Activated CD4-positive, alpha-beta T cell treated with anti-CD3 and anti-CD28 coated beads, Interleukin-2, amount 10 ng/mL, durations not matched to agents 7 days and 5 days (primary cell): ENCODE measurements around the gene PRADC1. TPM values are rescaled to one million over a fixed set of nuclear protein-coding genes. Genes with fewer than 3 reads are reported as not detected.

Experiments
- CTCF ChIA-PET: fragments of 350-600 bp; sonication (Branson Sonifier 250); formaldehyde crosslinking; loops from one replicate; lab custom pipeline; 2021; ENCODE audit warnings: antibody characterized with exemption; lab: Charles Lee
- POLR2A ChIA-PET: fragments of 350-600 bp; sonication (Branson Sonifier 250); formaldehyde crosslinking; loops from one replicate; lab custom pipeline; 2021; ENCODE audit warnings: antibody characterized with exemption; lab: Charles Lee
- DNase-seq: peaks from one replicate; pipeline ENCODE4 v3.0.0-alpha.2; 2020
- H3K27ac Mint-ChIP-seq: one replicate; pipeline ENCODE4 v1.8.0; 2021; ENCODE audit warnings: mild to moderate bottlenecking, moderate library complexity, mixed read lengths
- H3K27me3 Mint-ChIP-seq: one replicate; pipeline ENCODE4 v1.8.0; 2021; ENCODE audit warnings: mixed read lengths
- H3K36me3 Mint-ChIP-seq: one replicate; pipeline ENCODE4 v1.8.0; 2021; ENCODE audit warnings: low read depth, mixed read lengths
- H3K4me1 Mint-ChIP-seq: one replicate; pipeline ENCODE4 v1.8.0; 2021; ENCODE audit warnings: mixed read lengths
- H3K4me3 Mint-ChIP-seq: one replicate; pipeline ENCODE4 v1.8.0; 2021; ENCODE audit warnings: mild to moderate bottlenecking, moderate library complexity, mixed read lengths
- H3K9me3 Mint-ChIP-seq: one replicate; pipeline ENCODE4 v1.8.0; 2021; ENCODE audit warnings: mixed read lengths
- total RNA-seq, 2 experiments: library from RNA; stranded (reverse); gene quantifications; one replicate each; pipeline ENCODE4 v1.2.3, GENCODE V29; 2021

Gene PRADC1
- total RNA-seq, 2 experiments from 2014 or later = 12.5 to 13.7 TPM

DNA sequence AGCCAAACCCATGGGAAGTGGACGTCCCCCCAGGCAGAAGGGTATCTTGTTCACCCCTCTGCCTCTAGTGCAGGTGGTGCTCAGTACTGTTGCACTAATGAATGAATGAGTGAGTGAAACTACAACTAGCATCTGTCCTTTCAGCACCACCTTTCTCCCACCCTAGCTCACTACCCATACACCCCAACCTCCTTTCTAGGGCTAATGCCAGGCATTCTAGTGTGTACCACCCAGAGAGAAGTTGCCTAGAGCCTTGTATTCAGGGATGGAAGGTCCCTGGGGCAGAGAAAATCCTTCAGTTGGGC lies 23.5 kb upstream of the PRADC1 start:
- Mint-ChIP-seq H3K4me1 (peaks cover 1% of the 10 kb centered on the region), H3K27me3 (no peaks in the 10 kb centered on the region), H3K27ac (no peak overlapping the region), H3K36me3 (peaks cover 21% of the 10 kb centered on the region), H3K9me3 (no peaks in the 10 kb centered on the region), H3K4me3 (no peak overlapping the region)
- no peak for DNase-seq
- POLR2A ChIA-PET = no interaction called here
- CTCF ChIA-PET = interaction anchor here (1.1 to 1.6 kb wide), 2 partner anchors 9 to 12 kb away, joined by 3 to 4 read pairs; no protein-coding TSS in a partner anchor

DNA sequence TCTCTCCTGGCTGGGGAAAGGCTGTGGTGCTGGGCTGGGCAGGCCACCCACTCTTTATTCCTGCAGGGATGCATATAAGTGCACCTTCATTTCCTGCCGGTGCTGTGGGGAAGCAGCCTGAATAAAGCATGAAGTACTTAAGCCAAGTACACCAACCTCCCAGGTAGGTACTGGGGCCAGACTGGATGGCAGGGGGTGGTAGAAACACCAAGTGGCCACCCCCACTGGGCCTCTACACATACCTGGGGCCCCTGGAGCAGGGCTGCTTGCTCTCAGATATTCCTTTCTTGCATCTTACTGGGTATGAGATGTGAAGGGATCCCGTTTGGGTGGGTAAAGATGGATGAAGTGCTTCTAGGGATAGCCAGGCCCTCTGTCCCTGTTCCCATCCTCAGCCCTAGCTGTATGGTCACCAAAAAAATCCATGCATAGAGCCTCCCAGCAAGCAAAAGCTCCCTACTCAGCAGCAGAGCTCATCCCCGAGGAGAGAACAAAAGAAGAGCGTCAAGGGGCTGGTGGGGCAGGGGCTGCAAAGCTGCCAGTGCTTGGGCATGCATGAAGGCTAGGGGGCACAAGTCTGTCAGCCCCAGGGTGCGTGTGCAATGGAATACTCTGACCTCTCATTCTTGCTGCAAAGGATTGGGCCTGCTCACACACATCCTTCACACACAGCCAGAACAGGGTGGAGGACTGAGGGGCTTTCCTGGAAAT lies 23.0 kb upstream of the PRADC1 start:
- no peak overlapping the region for H3K27ac Mint-ChIP-seq
- H3K36me3 Mint-ChIP-seq = peaks cover 22% of the 10 kb centered on the region
- peaks cover 1% of the 10 kb centered on the region for H3K4me1 Mint-ChIP-seq
- no peaks in the 10 kb centered on the region for H3K9me3 Mint-ChIP-seq
- no peak overlapping the region for H3K4me3 Mint-ChIP-seq
- POLR2A ChIA-PET = no interaction called here
- no peak for DNase-seq
- CTCF ChIA-PET = interaction anchor here (1.1 to 1.6 kb wide), 2 partner anchors 9 to 12 kb away, joined by 3 to 4 read pairs; no protein-coding TSS in a partner anchor
- no peaks in the 10 kb centered on the region for H3K27me3 Mint-ChIP-seq

- peak overlapping the region; percentile 25 for H3K27ac Mint-ChIP-seq
- H3K4me3 Mint-ChIP-seq = no peak overlapping the region
- peaks cover 1% of the 10 kb centered on the region for H3K4me1 Mint-ChIP-seq
- ChIA-PET CTCF (interaction anchor here (1.2 to 1.3 kb wide), 2 partner anchors 20 to 37 kb away, joined by 3 read pairs; no protein-coding TSS in a partner anchor), POLR2A (no interaction called here)
- no peak for DNase-seq
- peaks cover 30% of the 10 kb centered on the region for H3K36me3 Mint-ChIP-seq
- no peaks in the 10 kb centered on the region for H3K9me3 Mint-ChIP-seq
- H3K27me3 Mint-ChIP-seq = no peaks in the 10 kb centered on the region
Observed at GRCh38 chr2:73255007-73255644, 22.1 kb upstream of the PRADC1 start.

- no peaks in the 10 kb centered on the region for H3K27me3 Mint-ChIP-seq
- peaks cover 35% of the 10 kb centered on the region for H3K36me3 Mint-ChIP-seq
- no peak overlapping the region for H3K4me3 Mint-ChIP-seq
- CTCF ChIA-PET = interaction anchor here (1.2 to 1.3 kb wide), 2 partner anchors 19 to 38 kb away, joined by 3 read pairs; no protein-coding TSS in a partner anchor
- DNase-seq = no peak
- peaks cover 1% of the 10 kb centered on the region for H3K4me1 Mint-ChIP-seq
- H3K9me3 Mint-ChIP-seq = no peaks in the 10 kb centered on the region
- POLR2A ChIA-PET = no interaction called here
- no peak overlapping the region for H3K27ac Mint-ChIP-seq
Observed at GRCh38 chr2:73254343-73255006, 21.4 kb upstream of the PRADC1 start.

- no peaks in the 10 kb centered on the region for H3K9me3 Mint-ChIP-seq
- peaks cover 33% of the 10 kb centered on the region for H3K36me3 Mint-ChIP-seq
- no peak overlapping the region for H3K4me3 Mint-ChIP-seq
- H3K27me3 Mint-ChIP-seq = no peaks in the 10 kb centered on the region
- ChIA-PET CTCF (interaction anchor here (1.2 to 1.3 kb wide), 2 partner anchors 19 to 38 kb away, joined by 3 read pairs; no protein-coding TSS in a partner anchor), POLR2A (no interaction called here)
- DNase-seq = no peak
- peak overlapping the region; percentile 54 for H3K27ac Mint-ChIP-seq
- H3K4me1 Mint-ChIP-seq = peaks cover under 1% of the 10 kb centered on the region
Observed at GRCh38 chr2:73253901-73254300, 20.9 kb upstream of the PRADC1 start.

DNA sequence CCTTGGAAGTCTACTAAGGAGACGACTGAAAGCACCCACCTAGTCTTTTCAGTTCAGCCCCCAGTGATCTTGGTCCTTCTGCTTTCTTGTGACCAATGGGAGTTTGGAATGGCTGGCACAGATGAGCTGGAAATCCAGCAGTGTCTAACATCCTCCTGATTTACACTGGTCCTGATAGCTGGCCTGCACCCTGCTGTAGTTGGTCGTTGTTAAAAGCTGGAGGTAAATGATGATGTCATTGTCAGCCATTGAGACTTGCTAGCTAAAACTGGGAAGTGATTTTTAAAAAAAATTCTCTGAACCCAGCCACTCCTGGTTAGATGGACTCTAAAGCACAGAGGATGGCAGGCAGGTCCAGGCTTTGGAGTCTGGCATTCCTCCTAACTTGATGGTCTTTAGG lies 20.4 kb upstream of the PRADC1 start:
- H3K27ac Mint-ChIP-seq = no peak overlapping the region
- CTCF ChIA-PET = no interaction called here

DNA sequence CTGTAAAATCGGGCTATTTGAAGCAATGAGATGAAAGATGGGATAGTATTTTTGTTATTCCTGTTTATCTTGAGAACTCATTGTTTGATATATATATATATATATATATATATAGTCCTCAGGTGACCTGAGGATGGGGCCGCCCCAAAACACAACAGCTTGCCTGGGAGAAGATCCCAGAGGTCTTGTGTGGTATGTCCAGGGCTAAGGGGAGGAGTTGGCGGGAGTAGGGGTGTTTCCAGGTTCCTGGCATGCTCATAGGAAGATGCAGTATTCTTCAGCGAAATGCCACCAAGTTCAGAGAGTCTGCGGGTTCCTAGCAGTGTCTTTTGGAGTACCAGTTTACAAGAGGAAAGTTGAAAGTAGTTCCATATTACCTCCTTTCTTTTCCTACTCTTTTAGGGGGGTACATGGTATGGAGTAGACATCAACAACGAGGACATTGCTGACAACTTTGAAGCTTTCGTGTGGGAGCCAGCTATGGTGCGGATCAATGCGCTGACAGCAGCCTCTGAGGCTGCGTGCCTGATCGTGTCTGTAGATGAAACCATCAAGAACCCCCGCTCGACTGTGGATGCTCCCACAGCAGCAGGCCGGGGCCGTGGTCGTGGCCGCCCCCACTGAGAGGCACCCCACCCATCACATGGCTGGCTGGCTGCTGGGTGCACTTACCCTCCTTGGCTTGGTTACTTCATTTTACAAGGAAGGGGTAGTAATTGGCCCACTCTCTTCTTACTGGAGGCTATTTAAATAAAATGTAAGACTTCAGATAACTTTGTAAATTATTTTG lies 19.4 kb upstream of the PRADC1 start:
- no peaks in the 10 kb centered on the region for H3K27me3 Mint-ChIP-seq
- DNase-seq = no peak
- ChIA-PET CTCF (interaction anchor here (0.5 to 1.2 kb wide), 2 partner anchors 76 to 202 kb away, joined by 3 to 4 read pairs; no protein-coding TSS in a partner anchor), POLR2A (no interaction called here)
- peaks cover 41% of the 10 kb centered on the region for H3K36me3 Mint-ChIP-seq
- H3K9me3 Mint-ChIP-seq = no peaks in the 10 kb centered on the region
- no peaks in the 10 kb centered on the region for H3K4me1 Mint-ChIP-seq
- H3K4me3 Mint-ChIP-seq = no peak overlapping the region
- H3K27ac Mint-ChIP-seq = no peak overlapping the region

More for the DNA sequence above, 20.4 kb upstream of the PRADC1 start:
- Mint-ChIP-seq H3K9me3 (no peaks in the 10 kb centered on the region), H3K36me3 (peaks cover 34% of the 10 kb centered on the region), H3K4me1 (no peaks in the 10 kb centered on the region), H3K27me3 (no peaks in the 10 kb centered on the region), H3K4me3 (no peak overlapping the region)
- POLR2A ChIA-PET = no interaction called here
- no peak for DNase-seq

GRCh38 chr2:73250872-73251846 lies 18.1 kb upstream of the PRADC1 start:
- H3K36me3 Mint-ChIP-seq = peaks cover 53% of the 10 kb centered on the region
- no peak overlapping the region for H3K4me3 Mint-ChIP-seq
- no peak overlapping the region for H3K27ac Mint-ChIP-seq
- no peaks in the 10 kb centered on the region for H3K27me3 Mint-ChIP-seq
- no peaks in the 10 kb centered on the region for H3K4me1 Mint-ChIP-seq
- ChIA-PET CTCF (interaction anchor here (1.2 kb wide), 2 partner anchors 15 to 74 kb away, joined by 3 to 4 read pairs; no protein-coding TSS in a partner anchor), POLR2A (no interaction called here)
- H3K9me3 Mint-ChIP-seq = no peaks in the 10 kb centered on the region
- DNase-seq = no peak

DNA sequence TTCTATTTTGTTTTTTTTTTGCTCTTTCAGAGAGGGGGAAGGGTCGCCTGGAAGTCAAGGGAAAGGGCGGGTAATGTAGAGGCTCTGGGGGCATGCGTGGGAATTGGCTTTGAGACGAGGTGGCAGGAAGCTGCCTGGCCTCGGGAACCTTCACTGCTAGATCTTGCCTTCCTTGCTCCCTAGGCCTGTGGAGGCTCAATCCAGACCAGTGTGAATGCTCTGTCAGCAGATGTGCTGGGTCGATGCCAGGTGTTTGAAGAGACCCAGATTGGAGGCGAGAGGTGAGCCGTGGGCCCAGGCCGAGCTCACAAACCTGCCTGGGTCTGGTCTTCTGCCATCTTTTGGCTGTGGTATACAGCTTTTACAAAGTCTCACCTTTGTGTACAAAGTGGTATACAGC lies 16.6 kb upstream of the PRADC1 start:
- no peak for DNase-seq
- Mint-ChIP-seq H3K4me3 (no peak overlapping the region), H3K4me1 (no peaks in the 10 kb centered on the region), H3K9me3 (no peaks in the 10 kb centered on the region), H3K36me3 (peaks cover 63% of the 10 kb centered on the region), H3K27me3 (no peaks in the 10 kb centered on the region), H3K27ac (no peak overlapping the region)
- CTCF ChIA-PET = no interaction called here
- POLR2A ChIA-PET = no interaction called here

GRCh38 chr2:73246850-73247249 lies 13.8 kb upstream of the PRADC1 start:
- no peak for DNase-seq
- H3K27ac Mint-ChIP-seq = no peak overlapping the region
- peaks cover 7% of the 10 kb centered on the region for H3K4me1 Mint-ChIP-seq
- CTCF ChIA-PET = interaction anchor here (1.0 to 1.7 kb wide), 4 partner anchors 8 to 13 kb away, joined by 3 to 4 read pairs (median 4); partner anchors contain the start of genes CCT7 and PRADC1
- H3K9me3 Mint-ChIP-seq = no peaks in the 10 kb centered on the region
- peaks cover 63% of the 10 kb centered on the region for H3K36me3 Mint-ChIP-seq
- H3K4me3 Mint-ChIP-seq = no peak overlapping the region
- H3K27me3 Mint-ChIP-seq = no peaks in the 10 kb centered on the region
- POLR2A ChIA-PET = no interaction called here

GRCh38 chr2:73244580-73244979 lies 11.5 kb upstream of the PRADC1 start:
- ChIA-PET CTCF (interaction anchor here (0.6 to 3.9 kb wide), 5 partner anchors 8 to 392 kb away, joined by 3 to 17 read pairs (median 3); partner anchors contain the start of genes CCT7 and PRADC1), POLR2A (no interaction called here)
- Mint-ChIP-seq H3K36me3 (peaks cover 52% of the 10 kb centered on the region), H3K9me3 (no peaks in the 10 kb centered on the region), H3K27ac (peak overlapping the region; percentile 2), H3K27me3 (no peaks in the 10 kb centered on the region), H3K4me3 (no peak overlapping the region), H3K4me1 (peaks cover 7% of the 10 kb centered on the region)
- DNase-seq = no peak
